ENCODE data around the gene PLCB3. TPM values are rescaled to one million over a fixed set of nuclear protein-coding genes. Genes with fewer than 3 reads are reported as not detected.

PLCB3 gene
- total RNA-seq, 4 donors from 2014 or later = 64.5 to 115 (median 91.2) TPM

DNA sequence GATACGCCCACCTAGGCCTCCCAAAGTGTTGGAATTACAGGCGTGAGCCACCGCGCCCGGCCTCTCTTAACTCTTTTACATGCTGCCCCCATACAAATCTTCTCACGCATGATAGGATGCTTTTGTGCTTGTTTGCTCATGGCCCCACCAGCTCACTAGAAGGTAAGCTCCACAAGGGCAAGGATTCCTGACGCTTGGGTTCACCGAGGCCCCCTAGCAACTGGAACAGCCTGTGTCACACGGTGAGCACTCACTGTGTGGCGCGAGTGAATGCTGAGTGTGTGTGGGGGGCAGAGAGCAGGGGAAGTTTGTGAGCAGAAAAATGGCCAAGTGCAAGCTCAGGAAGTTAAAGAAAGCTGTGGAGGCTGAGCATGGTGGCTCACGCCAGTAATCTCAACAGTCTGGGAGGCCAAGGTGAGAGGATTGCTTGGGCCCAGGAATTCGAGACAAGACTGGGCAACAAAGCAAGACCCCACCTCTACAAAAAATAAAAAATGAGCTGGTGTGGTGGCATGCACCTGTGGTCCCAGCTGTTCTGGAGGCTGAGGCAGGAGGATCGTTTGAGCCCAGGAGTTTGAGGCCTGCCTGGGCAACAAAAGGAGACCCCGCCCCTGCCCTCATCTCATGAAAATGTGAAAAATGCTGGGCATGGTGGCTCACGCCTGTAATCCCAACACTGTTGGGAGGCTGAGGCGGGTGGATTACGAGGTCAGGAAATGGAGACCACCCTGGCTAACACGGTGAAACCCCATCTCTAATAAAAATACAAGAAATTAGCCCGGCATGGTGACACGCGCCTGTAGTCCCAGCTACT is 30.8 kb downstream of the PLCB3 start:
- H3K4me1 ChIP-seq = peaks cover 22 to 38% (median 27%) of the 10 kb centered on the region in 4 donors
- H3K27ac ChIP-seq = no peak overlapping the region
- H3K36me3 ChIP-seq = peaks cover 0 to 15% (median 4%) of the 10 kb centered on the region in 4 donors
- intact Hi-C loops (cut with DNase I; ENCODE audit: low total_unique reads) = no loop called here
- DNase-seq = no peak
- TF ChIP-seq POLR2AphosphoS5 (IDR thresholded peaks at IDR 0.05) (no peak), EP300 (IDR thresholded peaks at IDR 0.05; ENCODE audit: low read depth) (no peak), POLR2A (IDR thresholded peaks at IDR 0.05) (no peak)
- TF ChIP-seq, protein P1, sequence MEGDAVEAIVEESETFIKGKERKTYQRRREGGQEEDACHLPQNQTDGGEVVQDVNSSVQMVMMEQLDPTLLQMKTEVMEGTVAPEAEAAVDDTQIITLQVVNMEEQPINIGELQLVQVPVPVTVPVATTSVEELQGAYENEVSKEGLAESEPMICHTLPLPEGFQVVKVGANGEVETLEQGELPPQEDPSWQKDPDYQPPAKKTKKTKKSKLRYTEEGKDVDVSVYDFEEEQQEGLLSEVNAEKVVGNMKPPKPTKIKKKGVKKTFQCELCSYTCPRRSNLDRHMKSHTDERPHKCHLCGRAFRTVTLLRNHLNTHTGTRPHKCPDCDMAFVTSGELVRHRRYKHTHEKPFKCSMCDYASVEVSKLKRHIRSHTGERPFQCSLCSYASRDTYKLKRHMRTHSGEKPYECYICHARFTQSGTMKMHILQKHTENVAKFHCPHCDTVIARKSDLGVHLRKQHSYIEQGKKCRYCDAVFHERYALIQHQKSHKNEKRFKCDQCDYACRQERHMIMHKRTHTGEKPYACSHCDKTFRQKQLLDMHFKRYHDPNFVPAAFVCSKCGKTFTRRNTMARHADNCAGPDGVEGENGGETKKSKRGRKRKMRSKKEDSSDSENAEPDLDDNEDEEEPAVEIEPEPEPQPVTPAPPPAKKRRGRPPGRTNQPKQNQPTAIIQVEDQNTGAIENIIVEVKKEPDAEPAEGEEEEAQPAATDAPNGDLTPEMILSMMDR (IDR thresholded peaks at IDR 0.05) = no peak
- WGBS, 2 donors (ENCODE audit: low coverage in 1 of 2) = 89 to 92% methylated on average over 5 to 22 of the region's 22 CpGs
- in situ Hi-C loops (cut with MboI; ENCODE audit: low pct_ligation_motif_present in 1 of 4, low pct_unique_long_range_greater_than_20kb in 1 of 4, low sequenced_read_pairs in 3 of 4) = no loop called here
- H3K27me3 ChIP-seq = no peaks in the 10 kb centered on the region
- no peaks in the 10 kb centered on the region for H3K9me3 ChIP-seq
- no peak overlapping the region for H3K4me3 ChIP-seq

DNA sequence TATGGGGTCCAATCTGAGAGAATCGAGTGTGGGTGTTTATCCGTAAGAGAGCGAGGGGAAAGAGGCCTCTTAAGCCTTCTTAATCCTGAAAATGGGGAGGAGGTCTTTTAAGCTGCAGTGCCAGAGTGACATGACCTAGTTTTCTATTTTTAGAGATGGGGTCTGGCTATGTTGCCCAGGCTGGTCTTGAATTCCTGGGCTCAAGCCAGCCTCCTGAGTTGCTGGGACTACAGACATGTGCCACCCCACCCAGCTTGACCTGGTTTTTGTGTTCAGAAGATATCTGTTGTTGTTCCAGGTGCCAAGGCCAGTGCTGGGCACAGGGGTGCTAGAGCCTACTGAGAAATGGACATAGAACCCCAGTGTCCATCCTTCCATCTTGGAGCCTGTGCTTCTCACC is 31.8 kb downstream of the PLCB3 start:
- H3K36me3 ChIP-seq = peaks cover 0 to 11% (median 4%) of the 10 kb centered on the region in 4 donors
- H3K4me3 ChIP-seq = peak overlapping the region in 1 of 4 donors; percentile 74
- WGBS, 2 donors (ENCODE audit: low coverage in 1 of 2) = 88% methylated on average over 3 of the region's 3 CpGs; no CpG with 5 or more reads in 1 of the 2 donors
- H3K27ac ChIP-seq = peak overlapping the region in 3 of 4 donors; percentile 96 to 99 (median 98)
- peaks cover 22 to 32% (median 26%) of the 10 kb centered on the region in 4 donors for H3K4me1 ChIP-seq
- DNase-seq = no peak
- TF ChIP-seq, protein P1 (IDR thresholded peaks at IDR 0.05) = no peak
- TF ChIP-seq POLR2A (IDR thresholded peaks at IDR 0.05) = no peak
- no peak for TF ChIP-seq EP300 (IDR thresholded peaks at IDR 0.05; ENCODE audit: low read depth)
- no peak for TF ChIP-seq POLR2AphosphoS5 (IDR thresholded peaks at IDR 0.05)
- no peaks in the 10 kb centered on the region for H3K27me3 ChIP-seq
- no peaks in the 10 kb centered on the region for H3K9me3 ChIP-seq
- in situ Hi-C loops (cut with MboI; ENCODE audit: low pct_ligation_motif_present in 1 of 4, low pct_unique_long_range_greater_than_20kb in 1 of 4, low sequenced_read_pairs in 3 of 4) (no loop called here), intact Hi-C loops (cut with DNase I; ENCODE audit: low total_unique reads) (no loop called here)

DNA sequence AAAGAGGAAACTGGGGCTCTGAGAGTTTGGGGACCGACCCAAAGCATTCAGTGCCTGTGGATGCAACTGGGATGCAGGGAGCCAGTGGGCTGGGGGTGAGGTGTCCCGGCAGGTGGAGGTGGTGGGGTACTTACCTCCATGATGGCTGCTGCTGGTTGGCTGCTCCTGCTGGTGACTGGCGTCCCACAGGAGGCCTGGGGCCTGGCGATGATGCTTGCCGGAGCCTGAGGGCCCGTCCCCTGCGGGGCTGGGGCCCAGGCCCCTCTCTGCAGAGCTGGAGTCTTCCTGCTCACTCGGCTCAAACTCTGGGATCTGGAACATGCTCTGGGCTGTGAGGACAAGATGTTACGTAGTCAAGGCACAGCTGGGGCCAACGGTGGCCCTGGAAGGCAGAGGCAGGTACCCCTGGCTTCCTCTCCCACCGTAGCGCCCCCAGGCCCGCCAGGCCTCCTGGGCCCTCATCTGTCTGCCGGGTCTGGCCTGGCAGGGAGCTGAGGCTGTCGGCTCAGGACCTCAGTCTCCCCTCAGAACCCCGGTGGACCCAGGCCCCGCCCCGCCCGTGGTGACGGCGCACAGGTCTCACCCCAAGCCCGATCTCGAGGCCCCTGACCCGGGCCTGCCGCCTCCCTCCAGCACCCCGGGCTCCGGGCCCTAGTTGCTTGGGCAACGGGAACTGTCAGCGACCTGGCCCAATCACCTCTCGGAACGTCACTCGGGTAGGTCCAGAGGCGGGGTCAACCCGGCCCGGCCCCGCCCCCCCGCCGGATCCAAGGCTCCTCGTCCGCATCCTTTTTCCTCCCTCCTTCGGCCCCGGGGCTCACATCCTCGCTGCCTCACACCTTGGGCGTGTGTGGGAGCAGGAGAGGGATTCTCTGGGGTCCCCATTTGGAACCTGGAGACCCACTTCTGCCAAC is 33.0 kb downstream of the PLCB3 start, which contains the start of gene BAD:
BAD (minus strand) TSS at position 618 of the 914 bp plus-strand sequence; CDS start at position 321, 297 bp downstream.
- TF ChIP-seq, protein P1 (IDR thresholded peaks at IDR 0.05) = no peak
- TF ChIP-seq EP300 (IDR thresholded peaks at IDR 0.05; ENCODE audit: low read depth) = no peak
- peak; percentile 85 for TF ChIP-seq POLR2A (IDR thresholded peaks at IDR 0.05)
- peak; percentile 82 to 87 (median 85) for TF ChIP-seq POLR2AphosphoS5 (IDR thresholded peaks at IDR 0.05)
- in situ Hi-C loops (cut with MboI; ENCODE audit: low pct_ligation_motif_present in 1 of 4, low pct_unique_long_range_greater_than_20kb in 1 of 4, low sequenced_read_pairs in 3 of 4) (no loop called here), intact Hi-C loops (cut with DNase I; ENCODE audit: low total_unique reads) (no loop called here)
- H3K27ac ChIP-seq = peak within 1 kb of the TSS; percentile 95 to 99 (median 97)
- H3K27me3 ChIP-seq = no peaks in the 10 kb centered on the region
- WGBS, 2 donors (ENCODE audit: low coverage in 1 of 2) = 4% methylated on average over 37 of the region's 44 CpGs; no CpG with 5 or more reads in 1 of the 2 donors
- peak; percentile 97 for DNase-seq
- H3K4me1 ChIP-seq = peaks cover 22 to 32% (median 26%) of the 10 kb centered on the region in 4 donors
- peaks cover 0 to 3% (median 0%) of the 10 kb centered on the region in 4 donors for H3K36me3 ChIP-seq
- no peaks in the 10 kb centered on the region for H3K9me3 ChIP-seq
- peak within 1 kb of the TSS; percentile 72 to 85 (median 78) for H3K4me3 ChIP-seq
